NAMALWA (cell line): ENCODE data around the gene IDH3A.

Source experiments
- DNase-seq: peaks from one replicate; pipeline ENCODE4 v3.0.0-alpha.2; 2015; ENCODE audit warnings: low spot score

IDH3A gene

DNA sequence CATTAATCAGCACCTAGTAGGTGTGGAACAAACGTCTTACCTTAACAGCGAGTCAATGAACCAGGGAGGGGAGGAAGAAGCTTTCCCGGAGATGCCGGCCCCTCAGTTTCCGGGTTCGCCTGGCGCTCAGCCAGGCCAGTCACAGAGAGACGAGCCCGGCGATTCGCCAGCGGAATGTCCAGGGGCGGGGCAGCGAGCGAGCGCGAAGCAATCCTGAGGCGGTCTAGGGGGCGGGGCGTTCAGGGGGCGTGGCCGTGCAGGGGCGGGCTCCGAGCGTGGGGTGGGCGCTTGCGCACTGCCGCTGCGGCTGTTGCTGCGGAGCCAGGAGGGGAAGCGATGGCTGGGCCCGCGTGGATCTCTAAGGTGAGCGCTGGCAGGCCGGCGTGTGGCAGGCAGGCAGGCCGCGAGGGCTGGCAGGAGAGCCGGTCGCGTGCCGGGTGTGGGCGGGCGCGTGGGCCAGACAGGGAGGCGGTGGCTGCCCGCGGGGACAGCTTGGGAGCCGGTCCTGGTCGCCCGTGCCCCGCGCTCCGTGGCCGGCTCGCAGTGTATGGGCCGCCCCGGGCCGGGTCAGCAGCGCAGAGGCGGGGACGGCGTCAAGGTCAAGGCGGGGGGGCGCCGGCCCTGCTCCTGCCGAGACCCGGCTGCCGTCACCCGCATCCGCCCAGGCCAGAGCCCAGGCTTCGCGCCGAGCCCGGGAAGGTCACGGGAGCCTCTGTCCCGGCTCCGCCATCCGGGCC, at the start of gene IDH3A:
TSS of gene IDH3A (plus strand) at position 295 of the 737 bp plus-strand sequence. CDS start at position 337, 42 bp downstream.
- DNase-seq, result peak; percentile 97

DNA sequence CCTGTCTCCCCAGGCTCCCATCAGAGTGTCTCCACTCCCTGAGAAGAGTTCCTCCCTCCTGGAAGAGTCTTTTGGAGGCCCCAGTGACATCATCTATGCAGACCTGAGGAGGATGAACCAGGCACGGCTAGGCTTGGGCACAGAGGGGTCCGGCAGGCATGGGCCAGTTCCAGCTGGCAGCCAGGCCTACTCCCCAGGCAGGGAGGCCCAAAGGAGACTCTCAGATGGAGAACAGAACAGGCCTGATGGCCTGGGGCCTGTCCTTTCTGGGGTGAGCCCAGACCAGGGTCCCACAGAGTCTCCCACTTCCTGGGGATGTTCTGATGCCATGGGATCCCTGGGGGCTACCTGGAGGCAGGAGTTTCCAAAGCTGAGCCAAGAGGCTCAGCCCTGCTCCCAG, 48.3 kb upstream of the IDH3A start:
- DNase-seq, result no peak

DNA sequence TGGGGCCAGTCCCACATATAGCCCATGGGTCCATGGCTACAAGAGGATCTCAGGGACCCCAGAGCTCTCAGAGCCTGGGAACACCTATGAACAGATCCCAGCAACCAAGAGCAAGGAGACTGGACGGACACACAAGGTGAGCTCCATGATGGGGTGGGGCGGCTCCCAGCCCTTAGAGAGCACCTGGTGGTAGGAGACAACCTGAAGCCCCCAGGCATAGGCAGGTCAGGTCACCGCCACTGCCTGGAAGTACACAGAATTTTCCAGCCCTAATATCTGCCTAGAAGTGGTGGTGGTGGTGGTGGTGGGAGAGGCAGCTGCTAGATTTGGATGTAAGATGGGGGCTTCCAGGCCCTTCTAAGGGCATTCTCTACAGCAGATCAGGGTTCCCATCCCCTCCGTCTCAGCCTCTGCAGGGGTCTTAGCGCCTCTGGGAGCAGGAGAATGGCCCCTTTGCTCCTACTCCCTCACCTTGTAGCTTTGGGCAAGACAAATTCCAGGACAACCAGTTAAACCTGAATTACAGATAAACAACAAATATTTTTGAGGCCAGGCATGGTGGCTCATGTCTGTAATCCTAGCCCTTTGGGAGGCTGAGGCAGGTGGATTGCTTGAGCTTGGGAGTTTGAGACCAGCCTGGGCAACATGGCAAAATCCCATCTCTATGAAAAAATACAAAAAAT, 47.6 kb upstream of the IDH3A start:
- DNase-seq, result no peak

DNA sequence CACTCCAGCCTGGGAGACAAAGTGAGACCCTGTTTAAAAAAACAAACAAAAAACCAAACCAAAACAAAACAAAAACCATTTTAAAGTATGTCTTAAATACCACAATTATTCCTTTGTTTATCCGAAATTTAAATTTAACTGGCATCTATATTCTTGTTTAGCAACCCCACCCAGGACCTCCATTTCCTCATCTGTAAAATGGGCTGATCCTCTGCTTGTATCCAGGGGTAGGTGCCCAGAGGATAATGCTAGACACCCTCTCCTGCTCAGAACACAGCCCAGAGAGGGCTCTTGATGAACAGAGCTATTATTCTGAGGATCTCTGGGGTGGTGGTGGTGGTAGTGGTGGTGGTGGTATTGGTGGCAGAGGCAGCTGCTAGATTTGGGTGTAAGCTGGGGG, 47.0 kb upstream of the IDH3A start:
- no peak for DNase-seq

DNA sequence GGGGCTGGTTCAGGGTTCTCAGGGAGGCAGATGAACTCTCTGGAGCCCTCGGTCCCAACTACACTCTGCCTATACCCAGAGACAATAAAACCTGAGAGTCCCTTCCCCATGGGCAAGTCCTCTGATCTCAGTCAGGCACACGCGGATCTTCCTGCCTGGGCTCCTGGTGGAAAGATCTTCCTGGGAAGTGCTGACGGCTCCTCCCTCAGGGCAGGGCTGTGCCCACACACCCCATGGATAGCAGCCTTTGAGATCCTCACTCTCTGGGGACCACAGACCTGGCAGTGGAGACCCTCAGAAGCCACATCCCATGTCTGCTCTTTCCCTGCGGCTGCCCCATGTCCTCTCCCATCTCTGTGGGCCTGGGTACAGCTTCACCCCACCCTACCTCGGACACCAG, 46.4 kb upstream of the IDH3A start:
- DNase-seq, result no peak

DNA sequence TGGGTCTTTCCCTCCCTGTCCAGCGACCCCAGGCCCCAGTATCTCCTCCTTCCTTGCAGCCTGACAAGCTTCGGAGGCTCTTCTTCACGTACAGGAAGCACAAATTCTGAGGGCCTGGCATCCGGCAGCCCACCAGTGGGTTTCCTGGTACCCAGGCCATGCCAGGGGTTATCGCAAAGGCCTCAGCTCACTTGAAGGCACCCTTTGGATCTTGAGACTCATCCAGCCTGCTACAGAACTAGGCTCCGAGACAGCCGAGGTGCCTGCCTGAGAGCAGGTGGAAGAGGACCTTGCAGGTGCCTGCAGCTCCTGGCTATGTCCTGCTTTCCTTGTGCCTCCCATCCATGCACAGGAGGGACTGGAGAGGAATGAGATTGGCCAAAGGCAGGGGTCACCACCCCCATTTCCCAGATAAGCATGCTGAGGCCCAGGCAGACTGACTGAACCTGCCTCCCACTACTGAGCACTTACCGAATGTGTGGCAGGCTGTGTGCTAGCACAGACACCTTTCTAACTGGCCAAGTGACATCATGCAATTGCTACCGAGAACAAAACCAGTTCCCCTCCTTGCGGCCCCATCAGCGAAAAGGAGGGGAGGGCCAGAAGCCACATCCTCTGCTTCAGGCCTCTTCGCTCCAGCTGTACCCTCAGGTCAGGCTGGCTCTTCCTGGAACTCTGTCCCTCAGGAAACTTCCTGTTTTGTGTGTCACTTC, 45.6 kb upstream of the IDH3A start:
- peak; percentile 29 for DNase-seq

DNA sequence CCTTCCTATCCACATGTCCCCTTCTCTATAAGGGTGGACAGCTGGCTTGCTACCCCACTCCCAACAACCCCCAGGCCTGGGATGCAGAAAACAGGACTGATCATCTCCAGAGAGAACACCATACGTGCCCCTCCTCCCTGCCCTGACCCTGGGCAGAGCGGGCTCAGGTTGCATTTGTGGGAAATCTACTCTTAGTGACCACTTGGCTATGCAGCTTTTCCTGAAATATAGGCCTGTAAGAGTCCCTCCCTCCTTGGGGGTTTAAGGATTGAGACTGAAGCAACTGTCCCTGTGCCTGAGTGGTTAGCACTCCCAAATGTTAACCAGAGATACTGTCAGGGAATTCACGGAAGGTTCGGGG, 45.1 kb upstream of the IDH3A start:
- DNase-seq, result no peak

DNA sequence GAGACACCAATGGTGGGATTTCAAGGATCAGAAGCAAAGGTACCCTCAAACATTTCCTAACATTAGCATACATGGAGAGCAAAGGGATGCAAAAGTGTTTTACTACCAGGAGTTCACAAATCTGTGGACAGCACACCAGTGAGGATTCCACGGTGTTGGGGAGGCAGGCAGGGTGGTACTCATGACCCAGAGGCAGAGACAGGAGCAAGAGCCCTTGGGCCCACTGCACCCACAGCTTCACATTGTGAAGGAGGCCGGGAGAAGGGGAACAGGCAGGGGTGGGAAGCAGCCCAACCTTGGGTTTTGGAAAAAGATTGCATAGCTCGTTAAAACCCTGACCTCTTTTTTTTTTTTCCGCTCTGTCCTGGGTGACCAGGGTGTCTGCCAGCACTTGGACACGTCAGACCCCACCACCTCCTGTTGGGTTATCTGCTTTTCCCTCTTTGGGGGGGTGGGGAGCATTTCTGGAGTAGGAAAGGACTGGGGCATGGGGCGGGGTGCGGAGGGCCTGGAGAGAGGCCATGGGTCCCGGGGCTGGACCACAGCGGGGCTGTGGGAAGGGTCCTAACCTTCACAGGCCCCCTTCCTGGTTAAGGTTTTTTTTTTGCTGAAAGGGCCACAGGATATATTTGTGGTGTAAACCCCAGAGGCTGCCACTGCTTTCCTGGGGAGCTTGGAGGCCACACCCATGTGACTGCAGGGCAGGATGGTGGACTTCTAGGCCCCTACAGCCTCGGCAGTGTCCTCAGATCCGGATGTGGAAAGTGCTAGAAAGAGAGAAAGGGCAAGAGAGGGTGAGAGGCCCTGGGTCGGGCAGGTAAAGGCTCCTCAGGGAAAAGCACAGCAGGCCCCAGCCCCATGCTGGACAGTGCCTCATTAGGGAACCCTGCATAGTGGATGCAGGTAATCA, 44.3 kb upstream of the IDH3A start:
- no peak for DNase-seq

DNA sequence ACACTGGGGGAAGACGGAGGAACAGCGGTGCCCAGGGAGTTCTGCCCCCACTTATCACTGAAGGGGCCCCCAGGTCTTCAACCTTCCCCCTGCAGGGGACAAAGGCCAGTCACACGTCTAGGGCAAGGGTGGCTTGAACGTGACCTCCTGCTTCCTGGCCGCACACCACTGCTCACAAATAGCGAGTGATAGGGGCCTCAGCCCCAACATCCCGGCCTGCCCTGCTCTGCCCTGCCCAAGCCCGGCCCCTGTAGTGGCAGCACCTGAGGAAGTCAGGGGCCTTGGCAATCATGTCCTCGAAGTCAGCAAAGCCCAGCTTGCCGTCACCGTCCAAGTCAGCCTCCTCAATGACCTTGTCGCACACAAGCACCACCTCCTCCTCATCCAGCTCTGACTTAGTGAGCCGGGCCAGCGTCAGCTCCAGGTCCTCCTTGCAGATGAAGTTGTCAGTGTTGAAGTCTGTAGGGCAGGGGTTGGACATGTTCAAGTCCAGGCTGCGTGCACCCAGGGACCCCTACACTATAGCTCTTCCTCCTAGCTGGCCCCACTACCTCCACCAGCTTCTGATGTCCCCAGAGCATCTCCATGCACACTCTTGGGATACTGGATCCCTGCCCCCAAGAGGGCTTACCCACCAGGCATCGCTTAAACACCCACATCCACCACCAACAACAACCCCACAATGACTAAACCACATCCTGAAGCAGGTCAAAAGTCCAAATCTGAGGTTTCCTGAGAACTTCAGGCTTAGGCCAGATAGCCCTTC, 43.5 kb upstream of the IDH3A start:
- DNase-seq, result no peak

DNA sequence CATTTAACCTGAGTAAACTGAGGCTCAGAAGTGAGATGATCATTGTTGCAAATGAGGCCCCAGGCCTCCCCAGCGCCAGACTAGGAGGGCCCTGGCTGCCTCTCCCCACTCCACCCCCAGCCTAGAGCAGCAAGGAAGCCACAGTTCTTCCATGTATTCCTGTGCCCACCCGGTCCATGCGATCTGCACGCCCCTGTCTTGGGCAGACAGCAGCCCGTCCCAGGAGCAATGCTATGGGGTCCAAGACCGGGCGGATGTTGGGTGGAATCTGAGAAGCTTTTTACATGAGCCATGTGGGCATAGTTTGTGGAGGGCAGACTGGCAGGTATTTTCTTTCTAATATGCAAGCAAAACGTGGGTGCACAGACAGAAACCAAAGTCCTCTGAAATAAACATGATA, 41.7 kb upstream of the IDH3A start:
- no peak for DNase-seq

DNA sequence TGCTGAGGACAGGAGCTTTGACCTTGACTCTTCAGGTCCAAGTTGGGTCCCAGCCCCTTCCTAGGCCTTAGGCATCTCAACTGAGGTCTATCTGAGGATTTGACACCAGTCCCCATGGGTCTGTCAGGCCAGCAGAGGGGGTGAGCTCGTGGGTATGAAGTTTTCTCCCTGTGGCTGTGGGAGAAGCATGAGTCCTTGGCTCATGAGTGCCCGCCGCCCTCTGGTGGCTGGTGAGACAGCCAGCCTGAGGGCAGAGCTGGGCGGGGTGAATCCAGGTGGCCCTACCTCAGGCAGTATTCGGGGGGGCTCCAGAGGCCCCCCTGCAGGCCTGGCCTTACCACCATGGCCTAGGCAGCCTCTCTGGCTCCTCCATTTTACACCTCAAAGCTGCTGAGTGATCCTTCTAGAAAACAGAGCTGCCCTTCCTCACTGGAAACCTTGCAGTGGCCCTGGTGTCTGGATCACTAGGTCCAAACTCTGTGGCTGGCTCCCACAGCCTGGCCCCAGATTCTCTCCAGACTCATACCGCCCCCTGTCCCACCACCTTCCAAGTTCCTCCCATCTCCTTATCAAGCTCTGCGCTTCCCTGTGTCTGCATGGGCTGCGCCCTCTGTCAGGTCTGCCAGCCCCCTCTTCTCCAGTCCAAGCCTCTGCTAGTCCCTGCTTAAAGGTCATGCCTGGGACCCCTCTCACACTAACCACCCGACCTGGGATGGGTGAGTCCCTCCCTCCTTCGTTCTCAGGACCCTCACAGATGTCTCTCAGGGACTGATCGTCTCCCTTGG, 40.7 kb upstream of the IDH3A start:
- DNase-seq, result peak; percentile 96

DNA sequence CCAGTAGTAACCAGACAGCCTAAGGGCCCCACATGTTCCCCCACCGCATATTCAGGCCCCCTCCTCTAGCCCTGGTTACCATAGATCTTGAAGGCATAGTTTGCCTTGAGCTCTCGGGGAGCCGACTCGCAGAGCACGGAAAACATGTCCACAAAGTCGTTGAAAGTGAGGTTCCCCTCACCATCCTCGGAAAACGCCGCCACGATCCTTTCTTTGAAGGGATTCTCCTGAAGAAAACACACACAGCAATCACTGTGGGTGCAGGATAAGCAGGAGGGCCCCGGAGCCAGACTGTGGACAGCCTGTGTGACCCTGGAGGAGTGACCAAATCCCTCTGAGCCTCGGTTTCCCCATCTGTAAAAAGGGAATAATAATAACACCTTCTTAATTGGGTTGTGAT, 40.0 kb upstream of the IDH3A start:
- no peak for DNase-seq

DNA sequence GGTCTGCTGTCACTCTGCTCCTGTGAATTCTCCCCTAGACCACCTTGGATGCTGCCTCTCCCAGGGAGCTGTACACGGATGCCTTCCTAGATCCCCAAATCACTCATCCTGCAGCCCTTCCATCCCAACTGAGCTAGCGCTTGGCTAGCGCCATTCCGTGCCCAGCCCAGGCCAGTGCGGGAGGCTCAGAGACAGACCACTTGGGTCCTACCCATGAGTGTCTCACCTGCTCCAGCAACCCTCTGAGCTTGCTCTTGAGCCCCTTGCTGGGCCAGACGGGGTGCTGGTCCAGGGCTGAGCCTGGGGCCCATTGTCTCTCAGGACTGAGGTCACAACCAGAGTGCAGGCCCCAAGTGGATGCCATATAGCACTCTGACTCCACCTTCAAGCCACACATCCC, 39.1 kb upstream of the IDH3A start:
- DNase-seq, result no peak

DNA sequence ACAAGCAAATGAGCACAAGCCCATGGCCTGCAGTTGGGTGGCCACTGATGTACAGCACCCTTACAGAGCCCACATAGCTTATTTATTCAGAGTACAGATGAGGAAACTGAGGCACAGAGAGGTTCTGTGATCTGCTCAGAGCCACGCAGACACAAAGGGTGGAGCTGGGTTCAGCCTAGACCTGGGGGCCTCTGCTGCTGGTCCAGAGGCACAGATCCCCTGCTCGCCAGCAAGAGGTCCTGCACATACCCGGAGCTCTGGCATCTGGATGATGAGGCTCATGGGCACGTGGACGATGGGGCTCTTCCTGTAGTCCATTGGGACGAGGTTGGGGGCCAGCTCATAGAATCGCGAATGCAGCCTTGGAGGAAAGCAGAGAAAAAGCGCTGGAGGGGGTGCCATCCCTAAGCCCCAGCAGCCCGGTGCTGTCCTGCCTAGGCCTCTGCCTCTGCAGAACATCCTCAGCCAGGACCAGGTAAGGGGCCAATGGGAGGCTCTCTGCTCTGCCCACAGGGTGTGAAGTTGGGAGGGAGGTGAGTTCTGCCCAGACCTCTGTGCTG, 38.2 kb upstream of the IDH3A start:
- DNase-seq, result no peak

DNA sequence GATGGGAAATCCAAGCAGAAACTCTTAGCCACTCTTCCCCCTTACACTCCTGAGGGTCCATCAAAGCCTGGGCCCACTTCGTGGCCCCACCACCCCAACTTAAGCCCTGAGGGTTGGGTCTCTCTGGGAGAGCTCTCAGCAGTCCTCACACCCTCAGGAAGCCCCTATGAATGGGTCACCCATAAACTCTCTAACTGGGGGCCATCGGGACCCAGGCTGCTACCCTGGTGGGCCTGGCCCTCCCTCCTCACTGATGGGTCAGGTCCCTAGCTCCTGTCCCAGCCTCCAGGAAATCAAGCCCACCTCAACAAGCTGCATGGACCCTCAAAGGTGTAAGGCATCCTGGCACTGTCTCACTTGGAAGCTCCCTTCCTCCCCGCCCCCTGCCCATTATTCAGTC, 37.4 kb upstream of the IDH3A start:
- DNase-seq, result no peak

DNA sequence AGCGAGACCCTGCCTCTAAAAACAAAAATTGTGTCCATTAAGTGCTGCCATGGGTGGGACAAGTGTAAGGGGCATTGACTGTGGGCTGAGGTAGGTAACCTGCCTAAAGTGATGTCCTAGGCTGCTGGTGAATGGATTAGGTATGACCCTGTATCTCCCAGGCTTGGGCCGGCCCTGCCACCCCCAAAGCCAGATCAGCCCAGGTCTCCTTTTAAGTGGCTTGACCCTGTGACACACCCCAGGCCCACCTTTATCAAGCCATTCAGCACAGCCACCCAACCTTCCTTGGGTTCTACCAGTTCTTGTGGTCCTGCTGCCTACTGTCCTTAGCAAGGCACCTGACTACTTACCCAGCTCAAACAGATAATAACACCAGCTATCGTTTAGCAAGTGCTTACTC, 36.6 kb upstream of the IDH3A start:
- DNase-seq, result no peak

DNA sequence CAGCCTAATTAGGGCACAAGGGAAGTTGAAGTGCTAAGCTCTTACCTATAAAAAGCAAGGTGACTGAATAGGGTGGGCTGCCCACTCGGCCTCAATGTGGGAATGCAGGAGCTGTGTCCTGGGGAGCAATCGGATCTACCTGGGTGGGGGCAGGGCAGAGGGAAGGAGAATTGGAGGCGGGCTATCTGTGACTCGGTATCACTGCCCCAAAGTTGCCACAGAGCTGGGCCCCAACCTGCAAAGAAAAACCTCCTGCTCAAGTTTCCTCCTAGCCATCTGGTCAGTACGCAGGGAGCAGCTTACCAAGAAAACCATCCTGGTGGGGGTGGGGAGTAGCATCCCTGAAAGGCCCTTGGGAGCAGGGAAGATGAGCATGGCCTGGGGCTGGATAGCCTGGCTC, 28.6 kb upstream of the IDH3A start:
- no peak for DNase-seq

DNA sequence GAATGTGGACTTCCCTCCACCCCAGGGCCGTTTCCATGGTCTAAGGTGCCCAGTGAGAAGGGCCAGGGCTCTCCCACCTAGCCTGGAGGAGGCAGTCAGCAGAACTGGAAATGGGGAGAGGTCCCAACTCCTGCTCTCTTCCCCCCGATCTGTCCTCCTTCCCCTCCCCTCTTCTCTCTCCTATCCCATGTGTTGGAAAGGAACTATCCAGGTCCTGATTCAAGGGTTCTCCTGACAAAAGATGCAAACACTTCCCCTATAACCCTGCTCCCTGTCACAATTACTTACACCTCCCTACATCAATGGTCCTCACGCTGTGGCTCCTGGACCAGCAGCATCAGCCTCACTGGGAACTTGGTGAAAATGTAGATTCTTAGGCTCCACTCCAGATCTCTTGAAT, 23.9 kb upstream of the IDH3A start:
- no peak for DNase-seq

DNA sequence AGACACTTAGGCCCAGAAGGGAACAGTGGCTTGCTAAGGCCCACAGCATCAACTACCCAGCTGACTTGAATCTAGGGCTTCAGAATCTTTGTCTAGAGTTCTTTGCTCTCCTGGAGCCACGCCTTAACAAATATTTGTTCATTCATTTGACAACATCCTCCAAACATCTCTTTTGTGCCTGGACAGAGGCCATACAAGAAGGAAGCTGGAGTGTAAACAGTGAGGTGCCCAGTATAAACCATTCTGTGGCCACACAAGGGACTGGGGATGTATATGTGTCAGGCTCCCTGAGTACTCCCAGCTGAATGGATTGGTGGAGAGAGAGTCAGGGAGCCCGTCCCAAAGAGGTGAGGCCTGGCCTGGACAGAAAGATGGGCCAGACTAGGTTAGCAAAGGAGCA, 21.3 kb upstream of the IDH3A start:
- DNase-seq, result no peak

DNA sequence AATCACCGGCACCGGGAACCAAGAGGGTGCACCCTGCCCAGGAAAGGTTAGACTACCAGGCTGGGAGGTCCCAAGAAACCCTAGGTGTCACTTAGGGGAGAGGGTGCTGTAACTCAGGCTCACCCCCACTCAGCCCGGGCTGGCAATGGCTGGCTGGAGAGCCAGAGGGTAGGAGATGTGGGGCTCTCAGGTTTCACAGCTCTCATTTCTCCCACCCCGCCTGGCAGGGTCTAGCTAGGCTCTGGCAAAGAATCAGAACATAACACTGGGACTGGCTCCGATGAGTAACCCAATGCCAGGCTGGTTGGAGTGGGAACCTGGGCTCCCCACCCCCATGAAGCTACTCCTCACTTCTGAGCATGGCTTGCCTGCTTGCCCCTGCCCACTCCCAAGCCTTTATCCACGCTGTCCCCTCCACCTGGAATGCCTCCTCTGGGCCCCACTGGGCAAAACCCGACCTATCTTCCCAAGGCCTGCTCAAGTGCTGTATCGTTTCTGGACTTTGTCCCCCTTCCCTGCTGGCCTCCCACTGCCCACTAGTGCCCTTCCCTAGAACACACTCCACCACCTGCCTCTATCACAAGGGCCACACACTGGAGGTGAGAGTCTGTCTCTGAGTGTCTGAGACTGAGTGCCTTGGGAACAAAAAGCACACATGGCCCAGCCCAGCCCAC, 19.9 kb upstream of the IDH3A start:
- no peak for DNase-seq
